K562 (cell line): ENCODE measurements around the gene SPATA33. TPM values are rescaled to one million over a fixed set of nuclear protein-coding genes. Genes with fewer than 3 reads are reported as not detected.

Experiments
- CBX3 ChIP-seq, 2 experiments: IDR thresholded peaks; 1 replicate in 1 of 2; 2 replicates in 1 of 2; pipeline ENCODE4 v1.6.1; 2012; ENCODE audit warnings: inconsistent platforms in 2 of 2, low read length in 2 of 2, borderline replicate concordance in 1 of 2, control low read depth in 1 of 2
- CUX1 ChIP-seq: fragments of 200-800 bp; sonication (Bioruptor generic); IDR thresholded peaks from 2 replicates; pipeline ENCODE4 v1.6.1; 2016; ENCODE audit warnings: missing genetic modification characterization, missing compliant biosample characterization
- DDX20 ChIP-seq: fragments of 450-650 bp; IDR thresholded peaks from 2 replicates; pipeline ENCODE4 v1.6.1; 2016; ENCODE audit warnings: missing genetic modification characterization, low read depth, mild to moderate bottlenecking, missing compliant biosample characterization, moderate library complexity
- E2F3 ChIP-seq: fragments of 250-450 bp; sonication (Bioruptor Pico); IDR thresholded peaks from 2 replicates; pipeline ENCODE4 v1.4.0; 2020; ENCODE audit warnings: mild to moderate bottlenecking
- KAT7 ChIP-seq: sonication (generic); formaldehyde crosslinking; IDR thresholded peaks from 2 replicates; pipeline ENCODE4 v1.8.0; 2022; ENCODE audit warnings: missing genetic modification reagents, mild to moderate bottlenecking, borderline replicate concordance
- KLF1 ChIP-seq: fragments of 450-650 bp; IDR thresholded peaks from 2 replicates; pipeline ENCODE4 v1.6.1; 2016; ENCODE audit warnings: missing genetic modification characterization, missing compliant biosample characterization
- NCOA6 ChIP-seq: fragments of 450-650 bp; IDR thresholded peaks from 2 replicates; pipeline ENCODE4 v1.6.1; 2017; ENCODE audit warnings: mild to moderate bottlenecking
- U2AF2 ChIP-seq: fragments of 200-400 bp; formaldehyde crosslinking; optimal IDR thresholded peaks from 2 replicates; pipeline ENCODE3; 2017; ENCODE audit warnings: low read depth, mild to moderate bottlenecking, low read length
- XRCC4 ChIP-seq: IDR thresholded peaks from one replicate; pipeline ENCODE4 v1.6.1; 2011; ENCODE audit not compliant: insufficient read depth, insufficient read length; ENCODE audit errors: extremely low read depth
- ZFP91 ChIP-seq: sonication (generic); formaldehyde crosslinking; IDR thresholded peaks from 2 replicates; pipeline ENCODE4 v1.8.0; 2022; ENCODE audit warnings: mild to moderate bottlenecking, missing genetic modification reagents
- ZNF311 ChIP-seq: fragments of 250-450 bp; sonication (Bioruptor Pico); IDR thresholded peaks from 2 replicates; pipeline ENCODE4 v1.4.0; 2020; ENCODE audit warnings: mild to moderate bottlenecking, moderate library complexity
- ZNF79 ChIP-seq: fragments of 250-450 bp; sonication (Bioruptor Pico); IDR thresholded peaks from 2 replicates; pipeline ENCODE4 v1.4.0; 2020; ENCODE audit warnings: low read depth, mild to moderate bottlenecking, moderate library complexity
- ZSCAN32 ChIP-seq: fragments of 450-650 bp; formaldehyde crosslinking; IDR thresholded peaks from 2 replicates; pipeline ENCODE4 v1.4.0; 2020; ENCODE audit warnings: mild to moderate bottlenecking, moderate library complexity
- polyA plus RNA-seq, 8 experiments: library from polyadenylated mRNA; depleted of rRNA in 4 of 8; stranded (reverse) in 5 of 8; unstranded in 3 of 8; fragments of >200 nt; fragmentation: Nextera tagmentation in 2 of 8; fragmentation: Illumina TruSeq in 1 of 8; extraction: Ambion mirVana in 2 of 8; extraction: Trizol in 1 of 8; gene quantifications; 2 replicates each; pipeline versions ENCODE4 v1.2.1 to v1.2.3, GENCODE V29; 2011 to 2014; ENCODE audit warnings: inconsistent platforms in 1 of 8, missing spikeins in 1 of 8
- total RNA-seq, 7 experiments: library from RNA; depleted of rRNA in 6 of 7; stranded (reverse); fragments of >200 nt in 6 of 7; fragmentation: Illumina TruSeq in 2 of 7; extraction: Trizol in 2 of 7; gene quantifications; 2 replicates each; pipeline versions ENCODE4 v1.2.1 to v1.2.3, GENCODE V29; 2011 to 2021; ENCODE audit warnings: low replicate concordance in 1 of 7
- TF ChIP-seq, protein P1 (sequence below): fragments of 250-450 bp; sonication (Bioruptor Pico); IDR thresholded peaks from 2 replicates; pipeline ENCODE4 v1.5.0; 2020; ENCODE audit warnings: mild to moderate bottlenecking
- TF ChIP-seq, protein P2 (sequence below): fragments of 250-450 bp; sonication (Bioruptor Pico); IDR thresholded peaks from 2 replicates; pipeline ENCODE4 v1.9.0; 2021; ENCODE audit warnings: mild to moderate bottlenecking, inconsistent platforms

The SPATA33 gene
- total and polyA plus RNA-seq, 9 of the 15 experiments (the other 6 are each of a cell fraction or from before 2014, with no cell fraction given) = 4.0 to 20.0 (median 11.8) TPM

DNA sequence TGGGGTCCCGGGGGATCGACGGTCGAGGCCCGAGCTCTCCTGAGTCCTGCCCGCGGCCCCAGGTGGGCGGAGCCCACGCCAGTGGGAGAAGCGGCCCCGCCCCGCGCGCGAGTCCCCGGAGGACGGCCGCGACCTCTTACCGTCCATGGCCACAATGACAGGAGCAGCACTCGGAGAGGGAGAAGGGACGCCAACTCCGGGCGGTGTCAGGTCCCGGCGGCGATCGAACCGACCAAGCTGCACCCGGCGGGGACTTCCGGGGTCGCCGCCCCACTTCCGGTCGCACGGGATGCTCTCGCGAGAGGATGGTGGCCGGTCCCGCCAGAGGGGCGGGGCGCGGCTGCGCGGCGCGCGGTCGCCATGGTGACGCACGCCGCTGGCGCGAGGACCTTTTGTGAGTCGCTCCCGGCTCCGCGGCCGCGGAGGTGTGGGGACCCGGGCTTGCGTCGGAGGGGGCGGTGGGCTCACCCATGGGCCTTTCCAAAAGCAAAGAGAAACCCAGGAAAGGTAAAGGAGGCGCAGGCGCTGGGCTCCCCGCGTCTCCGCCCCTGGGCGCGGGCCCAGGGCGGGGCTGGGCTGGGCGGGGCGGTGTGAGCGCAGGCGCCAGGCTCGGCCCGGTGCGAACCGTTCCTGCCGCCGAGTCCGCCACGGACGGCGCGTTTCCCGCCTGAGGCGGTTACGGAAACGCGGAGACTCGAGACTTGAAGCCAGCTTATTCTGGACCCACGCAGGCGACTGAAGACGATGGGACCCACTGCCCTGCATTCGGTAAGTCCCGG is at the start of gene SPATA33, which contains the start of gene CHMP1A (continued):
- TF ChIP-seq NCOA6 = no peak
- TF ChIP-seq DDX20 (tag) = no peak
- TF ChIP-seq CBX3 (IDR thresholded peaks at IDR 0.05; ENCODE audit: borderline replicate concordance in 1 of 2, low read length in 2 of 2) = no peak; a peak in 1 of 3 replicates
- TF ChIP-seq, protein P1, sequence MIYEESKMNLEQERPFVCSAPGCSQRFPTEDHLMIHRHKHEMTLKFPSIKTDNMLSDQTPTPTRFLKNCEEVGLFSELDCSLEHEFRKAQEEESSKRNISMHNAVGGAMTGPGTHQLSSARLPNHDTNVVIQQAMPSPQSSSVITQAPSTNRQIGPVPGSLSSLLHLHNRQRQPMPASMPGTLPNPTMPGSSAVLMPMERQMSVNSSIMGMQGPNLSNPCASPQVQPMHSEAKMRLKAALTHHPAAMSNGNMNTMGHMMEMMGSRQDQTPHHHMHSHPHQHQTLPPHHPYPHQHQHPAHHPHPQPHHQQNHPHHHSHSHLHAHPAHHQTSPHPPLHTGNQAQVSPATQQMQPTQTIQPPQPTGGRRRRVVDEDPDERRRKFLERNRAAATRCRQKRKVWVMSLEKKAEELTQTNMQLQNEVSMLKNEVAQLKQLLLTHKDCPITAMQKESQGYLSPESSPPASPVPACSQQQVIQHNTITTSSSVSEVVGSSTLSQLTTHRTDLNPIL = no peak
- TF ChIP-seq ZNF79 (CRISPR knock-in tag) = no peak
- peak; percentile 65; the same call in 1 of the 2 replicates for TF ChIP-seq KAT7 (CRISPR knock-in tag)
- no peak for TF ChIP-seq ZNF311 (CRISPR knock-in tag)
- no peak for TF ChIP-seq ZFP91
- no peak for TF ChIP-seq XRCC4
- TF ChIP-seq KLF1 = peak; percentile 91
- no peak for TF ChIP-seq ZSCAN32 (CRISPR knock-in tag)
- TF ChIP-seq U2AF2 = no peak
- TF ChIP-seq, protein P2, sequence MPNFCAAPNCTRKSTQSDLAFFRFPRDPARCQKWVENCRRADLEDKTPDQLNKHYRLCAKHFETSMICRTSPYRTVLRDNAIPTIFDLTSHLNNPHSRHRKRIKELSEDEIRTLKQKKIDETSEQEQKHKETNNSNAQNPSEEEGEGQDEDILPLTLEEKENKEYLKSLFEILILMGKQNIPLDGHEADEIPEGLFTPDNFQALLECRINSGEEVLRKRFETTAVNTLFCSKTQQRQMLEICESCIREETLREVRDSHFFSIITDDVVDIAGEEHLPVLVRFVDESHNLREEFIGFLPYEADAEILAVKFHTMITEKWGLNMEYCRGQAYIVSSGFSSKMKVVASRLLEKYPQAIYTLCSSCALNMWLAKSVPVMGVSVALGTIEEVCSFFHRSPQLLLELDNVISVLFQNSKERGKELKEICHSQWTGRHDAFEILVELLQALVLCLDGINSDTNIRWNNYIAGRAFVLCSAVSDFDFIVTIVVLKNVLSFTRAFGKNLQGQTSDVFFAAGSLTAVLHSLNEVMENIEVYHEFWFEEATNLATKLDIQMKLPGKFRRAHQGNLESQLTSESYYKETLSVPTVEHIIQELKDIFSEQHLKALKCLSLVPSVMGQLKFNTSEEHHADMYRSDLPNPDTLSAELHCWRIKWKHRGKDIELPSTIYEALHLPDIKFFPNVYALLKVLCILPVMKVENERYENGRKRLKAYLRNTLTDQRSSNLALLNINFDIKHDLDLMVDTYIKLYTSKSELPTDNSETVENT (CRISPR knock-in tag) = no peak
- no peak for TF ChIP-seq CUX1 (CRISPR knock-in tag)
- TF ChIP-seq E2F3 (CRISPR knock-in tag) = 0 out of 2 replicates have a peak, but pooled peaks have one; percentile 71
